NCI-H460 (cell line): ENCODE results near the gene GPR62. TPM values are rescaled to one million over a fixed set of nuclear protein-coding genes. Genes with fewer than 3 reads are reported as not detected.
"Not testable (repeated sequence)": the region's sequence is repeated elsewhere in the genome, so short reads cannot be mapped to it uniquely, and the experiment has no call there.

Experiments used
- DNase-seq: peaks from one replicate; pipeline ENCODE4 v3.0.0-alpha.2; 2016; ENCODE audit warnings: low read depth; ENCODE audit errors: extremely low read depth
- polyA plus RNA-seq: library from polyadenylated mRNA; depleted of rRNA; stranded (reverse); fragments of >200 nt; gene quantifications from 2 replicates; pipeline ENCODE4 v1.2.3, GENCODE V29; 2014; cell fraction: nucleus; rRNA removed
- total RNA-seq: library from RNA; depleted of rRNA; stranded (reverse); fragments of >200 nt; shearing (Covaris generic); gene quantifications from 2 replicates; pipeline ENCODE4 v1.2.3, GENCODE V29; 2014; rRNA removed

GPR62 gene
- not detected in 2 replicates for total RNA-seq
- not detected in 2 replicates for polyA plus RNA-seq

- DNase-seq: no peak
Measured at GRCh38 chr3:51955175-51955892, at the start of gene GPR62. TSS of gene GPR62 (plus strand) at chr3:51955381. CDS start at chr3:51955653, 272 bp downstream.

- DNase-seq: no peak
Measured at GRCh38 chr3:51908026-51908425, 47.2 kb upstream of the GPR62 start.

GRCh38 chr3:51916418-51916817 lies 38.8 kb upstream of the GPR62 start:
- no peak for DNase-seq

- no peak for DNase-seq
Measured at GRCh38 chr3:51921081-51921578, 34.1 kb upstream of the GPR62 start.

- DNase-seq: no peak
Measured at GRCh38 chr3:51927061-51927977, 27.9 kb upstream of the GPR62 start.

- no peak for DNase-seq
Measured at GRCh38 chr3:51928438-51928837, 26.7 kb upstream of the GPR62 start.

GRCh38 chr3:51928981-51929380 lies 26.2 kb upstream of the GPR62 start:
- DNase-seq: not testable (repeated sequence)

GRCh38 chr3:51929420-51930003 lies 25.7 kb upstream of the GPR62 start:
- DNase-seq: no peak

GRCh38 chr3:51930439-51930838 lies 24.7 kb upstream of the GPR62 start:
- DNase-seq: no peak

GRCh38 chr3:51931756-51932155 lies 23.4 kb upstream of the GPR62 start:
- DNase-seq: no peak

GRCh38 chr3:51932471-51933370 lies 22.5 kb upstream of the GPR62 start:
- no peak for DNase-seq

- DNase-seq: no peak
Measured at GRCh38 chr3:51933471-51934138, 21.6 kb upstream of the GPR62 start.

- no peak for DNase-seq
Measured at GRCh38 chr3:51934139-51934850, 20.9 kb upstream of the GPR62 start.

GRCh38 chr3:51934991-51935885 lies 19.9 kb upstream of the GPR62 start:
- DNase-seq: no peak

GRCh38 chr3:51935886-51936755 lies 19.1 kb upstream of the GPR62 start:
- no peak for DNase-seq

GRCh38 chr3:51937014-51937413 lies 18.2 kb upstream of the GPR62 start:
- DNase-seq: no peak
